ENCODE data around the gene NEUROG2.

GRCh38 chr4:112545346-112545745, 29.4 kb upstream of the NEUROG2 start:
- TF ChIP-seq CTCF (IDR thresholded peaks at IDR 0.05; ENCODE audit: insufficient read depth, low read depth, low read length) (no peak), EZH2 (IDR thresholded peaks at IDR 0.05; ENCODE audit: insufficient read depth, low read length) (no peak)
